Thoracic aorta (tissue), 2 donors: ENCODE data around the gene HAUS1. TPM values are rescaled to one million over a fixed set of nuclear protein-coding genes. Genes with fewer than 3 reads are reported as not detected.
"Not testable (repeated sequence)": the region's sequence is repeated elsewhere in the genome, so short reads cannot be mapped to it uniquely, and the experiment has no call there.

Source experiments
- ATAC-seq: fragments of 150-250 bp; one replicate; pipeline ENCODE4 v1.8.0; 2017; ENCODE audit warnings: low read depth; ENCODE audit not compliant: insufficient number of reproducible peaks, low FRiP score
- DNase-seq: peaks from one replicate; pipeline ENCODE4 v3.0.0-alpha.2; 2020; ENCODE audit warnings: low spot score
- H3K27ac ChIP-seq, 2 donors: fragments of 200-600 bp; sonication (generic); 1 replicate in 1 of 2; 2 replicates in 1 of 2; pipeline ENCODE4 v1.5.1; 2016; ENCODE audit warnings: mild to moderate bottlenecking in 2 of 2, moderate library complexity in 2 of 2
- H3K27me3 ChIP-seq: fragments of 200-600 bp; sonication (generic); replicated peaks from 2 replicates; pipeline ENCODE4 v1.6.0; 2016; ENCODE audit warnings: mild to moderate bottlenecking; ENCODE audit not compliant: insufficient read depth
- H3K36me3 ChIP-seq: fragments of 200-600 bp; sonication (generic); one replicate; pipeline ENCODE4 v1.5.1; 2016
- H3K4me1 ChIP-seq, 2 donors: fragments of 200-600 bp; sonication (generic); 1 replicate in 1 of 2; 2 replicates in 1 of 2; pipeline versions ENCODE4 v1.5.1 to v1.6.0; 2016; ENCODE audit warnings: low read depth in 2 of 2, mild to moderate bottlenecking in 1 of 2; ENCODE audit not compliant: control insufficient read depth in 1 of 2
- H3K4me3 ChIP-seq: fragments of 200-600 bp; sonication (generic); 2 replicates; pipeline ENCODE4 v1.5.1; 2016; ENCODE audit warnings: mild to moderate bottlenecking
- H3K9me3 ChIP-seq: fragments of 200-600 bp; sonication (generic); 2 replicates; pipeline ENCODE4 v1.5.1; 2016
- CTCF ChIP-seq: fragments of 200-600 bp; sonication (generic); IDR thresholded peaks from one replicate; pipeline ENCODE4 v1.5.1; 2019; ENCODE audit warnings: antibody characterized with exemption
- total RNA-seq, 2 donors: library from RNA; depleted of rRNA; stranded (reverse); fragments of >200 nt; gene quantifications; one replicate each; pipeline versions ENCODE4 v1.1.0 to v1.2.3, GENCODE V29; 2016

The HAUS1 gene
- total RNA-seq, 2 donors from 2014 or later = 12.9 to 21.3 TPM

GRCh38 chr18:46158499-46158898 is 54.3 kb downstream of the HAUS1 start:
- Histone ChIP-seq H3K27ac (no peak overlapping the region), H3K27me3 (no peaks in the 10 kb centered on the region), H3K4me1 (no peaks in the 10 kb centered on the region), H3K36me3 (no peaks in the 10 kb centered on the region), H3K4me3 (no peak overlapping the region), H3K9me3 (no peaks in the 10 kb centered on the region)
- ATAC-seq (no peak), DNase-seq (no peak)
- TF ChIP-seq CTCF = no peak

DNA sequence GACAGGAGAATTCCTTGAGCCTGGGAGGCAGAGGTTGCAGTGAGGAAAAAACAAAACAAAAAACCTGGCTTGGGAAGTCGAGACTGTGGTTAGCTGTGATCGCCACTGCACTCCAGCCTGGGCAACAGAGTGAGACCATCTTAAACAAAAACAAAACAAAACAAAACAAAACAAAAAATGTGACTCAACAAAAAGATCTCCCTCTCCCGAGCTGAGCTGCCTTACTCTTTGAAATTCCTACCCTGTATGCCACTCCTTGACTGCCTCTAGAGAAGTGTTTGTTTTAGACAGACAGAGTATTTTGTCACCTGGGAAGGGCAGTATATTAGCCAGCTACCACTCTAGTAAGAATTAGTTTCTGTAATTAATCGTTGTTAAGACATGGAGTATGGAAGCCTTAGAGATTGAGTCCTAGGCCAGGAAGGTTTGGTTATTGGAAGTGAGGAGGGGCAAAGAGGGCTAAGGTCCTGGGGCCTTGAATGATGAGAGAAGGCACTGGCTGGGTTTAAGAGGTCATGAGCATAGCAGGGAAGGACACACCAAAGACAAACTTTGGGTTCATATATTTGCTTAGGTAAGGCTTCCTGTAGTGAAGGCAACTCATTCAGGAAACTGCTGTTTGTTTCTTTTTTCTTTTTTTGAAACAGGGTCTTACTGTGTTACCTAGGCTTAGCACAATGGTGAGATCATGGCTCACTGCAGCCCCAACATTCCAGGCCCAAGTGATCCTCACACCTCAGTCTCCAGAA is 56.0 kb downstream of the HAUS1 start:
- Histone ChIP-seq H3K9me3 (no peaks in the 10 kb centered on the region), H3K36me3 (no peaks in the 10 kb centered on the region), H3K27ac (no peak overlapping the region), H3K4me3 (no peak overlapping the region), H3K27me3 (no peaks in the 10 kb centered on the region), H3K4me1 (no peaks in the 10 kb centered on the region)
- no peak for ATAC-seq
- no peak for DNase-seq
- no peak for TF ChIP-seq CTCF

GRCh38 chr18:46160840-46161239 is 56.7 kb downstream of the HAUS1 start:
- not testable (repeated sequence) for ATAC-seq

DNA sequence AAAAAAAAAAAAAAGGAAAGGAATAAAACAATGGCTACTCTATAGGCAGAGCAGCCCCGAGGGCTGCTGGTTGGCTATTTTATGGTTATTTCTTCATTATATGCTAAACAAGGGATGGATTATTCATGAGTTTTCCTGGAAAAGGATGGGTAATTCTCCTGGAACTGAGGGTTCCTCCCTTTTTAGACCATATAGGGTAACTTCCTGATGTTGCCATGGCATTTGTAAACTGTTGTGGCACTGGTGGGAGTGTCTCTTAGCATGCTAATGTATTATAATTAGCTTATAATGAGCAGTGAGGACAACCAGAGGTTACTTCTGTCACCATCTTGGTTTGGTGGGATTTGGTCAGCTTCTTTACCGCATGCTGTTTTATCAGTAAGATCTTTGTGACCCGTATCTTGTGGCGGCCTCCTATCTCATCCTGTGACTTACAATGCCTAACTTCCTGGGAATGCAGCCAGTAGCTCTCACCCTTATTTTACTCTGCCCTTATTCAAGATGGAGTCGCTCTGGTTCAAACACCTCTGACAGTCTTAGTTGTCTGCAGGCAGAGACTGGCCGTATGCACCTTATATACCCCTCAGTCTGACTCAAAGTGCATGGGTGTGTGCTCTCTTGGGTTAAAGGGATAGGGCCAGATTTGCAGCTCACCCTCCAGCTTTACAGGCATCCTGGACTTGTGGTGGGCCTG is 57.7 kb downstream of the HAUS1 start:
- no peak for ATAC-seq
- no peaks in the 10 kb centered on the region for H3K27me3 ChIP-seq

More at GRCh38 chr18:46160840-46161239, 56.7 kb downstream of the HAUS1 start:
- H3K4me1 ChIP-seq, H3K9me3 ChIP-seq, H3K27me3 ChIP-seq, H3K4me3 ChIP-seq, DNase-seq, H3K36me3 ChIP-seq, H3K27ac ChIP-seq: not testable (repeated sequence)

DNA sequence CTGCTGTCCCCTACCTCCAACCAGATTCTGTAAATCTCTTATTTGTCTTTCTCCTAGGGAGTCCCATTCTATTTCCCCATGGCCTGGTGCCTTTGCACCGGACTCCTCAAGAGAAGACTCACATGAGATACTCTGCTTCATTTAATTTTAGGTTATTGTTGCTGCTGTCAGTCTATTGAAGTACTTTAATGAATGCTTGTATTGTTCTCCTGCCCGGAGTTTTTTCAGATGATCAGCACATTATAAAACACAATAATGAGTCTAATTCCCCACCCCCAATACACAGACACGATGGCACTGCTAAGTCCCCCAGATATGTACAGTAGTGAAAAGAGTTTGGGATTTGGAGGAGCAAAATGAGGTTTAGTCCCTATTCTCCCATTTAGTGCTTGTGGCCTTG is 58.9 kb downstream of the HAUS1 start:
- no peaks in the 10 kb centered on the region for H3K36me3 ChIP-seq
- no peak overlapping the region for H3K27ac ChIP-seq

More for the DNA sequence above, 57.7 kb downstream of the HAUS1 start:
- H3K4me1 ChIP-seq = no peaks in the 10 kb centered on the region
- H3K4me3 ChIP-seq = no peak overlapping the region
- DNase-seq = no peak
- no peak for TF ChIP-seq CTCF
- no peaks in the 10 kb centered on the region for H3K36me3 ChIP-seq
- no peak overlapping the region for H3K27ac ChIP-seq
- H3K9me3 ChIP-seq = no peaks in the 10 kb centered on the region

More for the DNA sequence above, 58.9 kb downstream of the HAUS1 start:
- H3K27me3 ChIP-seq = no peaks in the 10 kb centered on the region
- H3K4me1 ChIP-seq = no peaks in the 10 kb centered on the region
- no peak for DNase-seq
- no peak for ATAC-seq
- H3K4me3 ChIP-seq = no peak overlapping the region
- TF ChIP-seq CTCF = no peak
- H3K9me3 ChIP-seq = no peaks in the 10 kb centered on the region
